H1 (cell line): ENCODE measurements around the gene ZMAT5. TPM values are rescaled to one million over a fixed set of nuclear protein-coding genes. Genes with fewer than 3 reads are reported as not detected.

Experiments
- CTCF ChIP-seq, 3 experiments: IDR thresholded peaks; 1 replicate in 2 of 3; 2 replicates in 1 of 3; pipeline versions ENCODE4 v1.5.1 to v1.6.1; 2011; ENCODE audit warnings: low read length in 3 of 3, mild to moderate bottlenecking in 3 of 3, inconsistent platforms in 2 of 3, low read depth in 1 of 3, moderate library complexity in 1 of 3; ENCODE audit not compliant: insufficient read depth in 1 of 3; ENCODE audit errors: control extremely low read depth in 1 of 3
- SP1 ChIP-seq: IDR thresholded peaks from 2 replicates; pipeline ENCODE4 v1.6.1; 2011; ENCODE audit warnings: low read depth, low read length
- ZNF274 ChIP-seq: IDR thresholded peaks from 2 replicates; pipeline ENCODE4 v1.7.0; 2012; ENCODE audit warnings: low read length, borderline replicate concordance; ENCODE audit errors: extremely low read depth
- polyA plus RNA-seq, 7 experiments: library from polyadenylated mRNA; depleted of rRNA in 3 of 7; stranded (reverse) in 5 of 7; unstranded in 2 of 7; fragments of >200 nt in 5 of 7; fragments of 200-250 nt in 2 of 7; gene quantifications; 1 replicate in 5 of 7; 2 replicates in 1 of 7; 4 replicates in 1 of 7; pipeline versions ENCODE4 v1.2.1 to v1.2.3, GENCODE V29; 2011 to 2013; ENCODE audit warnings: missing spikeins in 2 of 7, mixed read lengths in 2 of 7
- total RNA-seq: library from RNA; stranded (reverse); fragmentation: NEBNext Ultra II Directional; extraction: Animal tissue kit (Norgen Biotek cat#: 25700); gene quantifications from 2 replicates; pipeline ENCODE4 v1.2.1, GENCODE V29; 2021

ZMAT5 gene
- total and polyA plus RNA-seq, 2 of the 8 experiments (the other 6 are each of a cell fraction or from before 2014, with no cell fraction given) = 14.0 to 38.3 TPM

GRCh38 chr22:29801153-29801552 is 34.3 kb upstream of the ZMAT5 start (continued):
- TF ChIP-seq CTCF (IDR thresholded peaks at IDR 0.05; ENCODE audit: control extremely low read depth in 1 of 3, insufficient read depth in 1 of 3, low read depth in 1 of 3, low read length in 3 of 3) (no peak), SP1 (no peak), ZNF274 (no peak)
